Measurements from ENCODE around the gene RAX2. TPM values are rescaled to one million over a fixed set of nuclear protein-coding genes. Genes with fewer than 3 reads are reported as not detected.
"Not testable (repeated sequence)": the region's sequence is repeated elsewhere in the genome, so short reads cannot be mapped to it uniquely, and the experiment has no call there.

The RAX2 gene
- total and polyA plus RNA-seq, 2 donors (not counting 1 experiment from before 2014, with no cell fraction given) = not detected

GRCh38 chr19:3757705-3758104 lies 14.3 kb downstream of the RAX2 start:
- DNase-seq (ENCODE audit: low read depth in 2 of 2); H3K79me2 ChIP-seq (ENCODE audit: control insufficient read depth, insufficient read depth, low read length); H3K4me1 ChIP-seq (ENCODE audit: control insufficient read depth, extremely low read depth, insufficient read depth, low read length); H3K9me3 ChIP-seq (ENCODE audit: control insufficient read depth, insufficient read depth, low read depth, low read length); H4K20me1 ChIP-seq (ENCODE audit: control insufficient read depth, extremely low read depth, insufficient read depth, low read length); H3K9ac ChIP-seq (ENCODE audit: insufficient read depth, low read length); H3K27ac ChIP-seq (ENCODE audit: insufficient read depth, low read length); H3K27me3 ChIP-seq (ENCODE audit: control insufficient read depth, insufficient read depth, low read length); H3K4me2 ChIP-seq (ENCODE audit: extremely low read depth, insufficient read depth, low read length); H3K4me3 ChIP-seq (replicated peaks in 1 of 4; ENCODE audit: control extremely low read depth in 1 of 4, insufficient read depth in 1 of 4, low read depth in 3 of 4, low read length in 4 of 4); H2AFZ ChIP-seq (ENCODE audit: low read length); H3K36me3 ChIP-seq (ENCODE audit: control insufficient read depth, insufficient read depth, low read length): not testable (repeated sequence)

GRCh38 chr19:3753631-3754410 lies 18.2 kb downstream of the RAX2 start:
- peaks cover 3% of the 10 kb centered on the region for H3K36me3 ChIP-seq (ENCODE audit: control insufficient read depth, insufficient read depth, low read length)
- no peak for DNase-seq (ENCODE audit: low read depth in 2 of 2)
- no peak overlapping the region for H3K4me3 ChIP-seq (replicated peaks in 1 of 4; ENCODE audit: control extremely low read depth in 1 of 4, insufficient read depth in 1 of 4, low read depth in 3 of 4, low read length in 4 of 4)
- H3K4me2 ChIP-seq (ENCODE audit: extremely low read depth, insufficient read depth, low read length) = no peak overlapping the region
- no peak overlapping the region for H3K9ac ChIP-seq (ENCODE audit: insufficient read depth, low read length)
- TF ChIP-seq EZH2 (IDR thresholded peaks at IDR 0.05; ENCODE audit: low read length, missing control alignments) = no peak
- TF ChIP-seq, protein P1, sequence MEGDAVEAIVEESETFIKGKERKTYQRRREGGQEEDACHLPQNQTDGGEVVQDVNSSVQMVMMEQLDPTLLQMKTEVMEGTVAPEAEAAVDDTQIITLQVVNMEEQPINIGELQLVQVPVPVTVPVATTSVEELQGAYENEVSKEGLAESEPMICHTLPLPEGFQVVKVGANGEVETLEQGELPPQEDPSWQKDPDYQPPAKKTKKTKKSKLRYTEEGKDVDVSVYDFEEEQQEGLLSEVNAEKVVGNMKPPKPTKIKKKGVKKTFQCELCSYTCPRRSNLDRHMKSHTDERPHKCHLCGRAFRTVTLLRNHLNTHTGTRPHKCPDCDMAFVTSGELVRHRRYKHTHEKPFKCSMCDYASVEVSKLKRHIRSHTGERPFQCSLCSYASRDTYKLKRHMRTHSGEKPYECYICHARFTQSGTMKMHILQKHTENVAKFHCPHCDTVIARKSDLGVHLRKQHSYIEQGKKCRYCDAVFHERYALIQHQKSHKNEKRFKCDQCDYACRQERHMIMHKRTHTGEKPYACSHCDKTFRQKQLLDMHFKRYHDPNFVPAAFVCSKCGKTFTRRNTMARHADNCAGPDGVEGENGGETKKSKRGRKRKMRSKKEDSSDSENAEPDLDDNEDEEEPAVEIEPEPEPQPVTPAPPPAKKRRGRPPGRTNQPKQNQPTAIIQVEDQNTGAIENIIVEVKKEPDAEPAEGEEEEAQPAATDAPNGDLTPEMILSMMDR (conservative IDR thresholded peaks at IDR 0.05 in 1 of 2, IDR thresholded peaks at IDR 0.05 in 1 of 2; ENCODE audit: low read depth in 1 of 2, low read length in 2 of 2) = no peak
- no peaks in the 10 kb centered on the region for H3K79me2 ChIP-seq (ENCODE audit: control insufficient read depth, insufficient read depth, low read length)
- no peaks in the 10 kb centered on the region for H3K9me3 ChIP-seq (ENCODE audit: control insufficient read depth, insufficient read depth, low read depth, low read length)
- no peaks in the 10 kb centered on the region for H4K20me1 ChIP-seq (ENCODE audit: control insufficient read depth, extremely low read depth, insufficient read depth, low read length)
- H3K27me3 ChIP-seq (ENCODE audit: control insufficient read depth, insufficient read depth, low read length) = no peaks in the 10 kb centered on the region
- no peaks in the 10 kb centered on the region for H3K4me1 ChIP-seq (ENCODE audit: control insufficient read depth, extremely low read depth, insufficient read depth, low read length)
- H2AFZ ChIP-seq (ENCODE audit: low read length) = no peak overlapping the region
- no peak overlapping the region for H3K27ac ChIP-seq (ENCODE audit: insufficient read depth, low read length)

DNA sequence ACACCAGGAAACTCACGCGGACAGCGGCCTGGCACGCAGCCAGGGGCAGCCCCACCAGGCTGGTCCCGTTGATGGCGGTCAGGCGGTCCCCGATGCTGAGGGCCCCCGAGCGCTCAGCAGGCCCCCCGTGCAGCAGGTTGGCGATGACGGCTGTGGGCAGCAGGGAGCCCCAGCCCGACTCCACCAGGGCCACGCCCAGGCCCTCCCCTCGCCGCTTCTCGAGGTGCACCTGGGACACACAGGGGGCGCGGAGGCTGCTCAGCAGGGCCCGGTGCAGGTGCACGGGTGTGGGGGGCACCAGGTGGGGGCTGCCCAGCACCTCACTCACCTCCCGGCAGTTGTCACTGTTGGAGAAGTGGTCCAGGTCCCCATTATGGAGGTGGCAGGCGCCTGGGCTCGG lies 19.5 kb downstream of the RAX2 start:
- no peak overlapping the region for H3K9ac ChIP-seq (ENCODE audit: insufficient read depth, low read length)
- no peak overlapping the region for H3K4me2 ChIP-seq (ENCODE audit: extremely low read depth, insufficient read depth, low read length)
- no peaks in the 10 kb centered on the region for H3K27me3 ChIP-seq (ENCODE audit: control insufficient read depth, insufficient read depth, low read length)
- DNase-seq (ENCODE audit: low read depth in 2 of 2) = no peak
- H3K4me1 ChIP-seq (ENCODE audit: control insufficient read depth, extremely low read depth, insufficient read depth, low read length) = no peaks in the 10 kb centered on the region
- peaks cover 1% of the 10 kb centered on the region for H3K36me3 ChIP-seq (ENCODE audit: control insufficient read depth, insufficient read depth, low read length)
- no peak overlapping the region for H2AFZ ChIP-seq (ENCODE audit: low read length)
- H4K20me1 ChIP-seq (ENCODE audit: control insufficient read depth, extremely low read depth, insufficient read depth, low read length) = no peaks in the 10 kb centered on the region
- no peaks in the 10 kb centered on the region for H3K9me3 ChIP-seq (ENCODE audit: control insufficient read depth, insufficient read depth, low read depth, low read length)
- H3K4me3 ChIP-seq (replicated peaks in 1 of 4; ENCODE audit: control extremely low read depth in 1 of 4, insufficient read depth in 1 of 4, low read depth in 3 of 4, low read length in 4 of 4) = no peak overlapping the region
- no peak overlapping the region for H3K27ac ChIP-seq (ENCODE audit: insufficient read depth, low read length)
- TF ChIP-seq, protein P1 (conservative IDR thresholded peaks at IDR 0.05 in 1 of 2, IDR thresholded peaks at IDR 0.05 in 1 of 2; ENCODE audit: low read depth in 1 of 2, low read length in 2 of 2) = no peak
- no peak for TF ChIP-seq EZH2 (IDR thresholded peaks at IDR 0.05; ENCODE audit: low read length, missing control alignments)
- no peaks in the 10 kb centered on the region for H3K79me2 ChIP-seq (ENCODE audit: control insufficient read depth, insufficient read depth, low read length)

Data from fibroblast of lung (primary cell).